ENCODE measurements around the gene KLK8. TPM values are rescaled to one million over a fixed set of nuclear protein-coding genes. Genes with fewer than 3 reads are reported as not detected.

The KLK8 gene
- total RNA-seq, 3 donors from 2014 or later, result not detected

DNA sequence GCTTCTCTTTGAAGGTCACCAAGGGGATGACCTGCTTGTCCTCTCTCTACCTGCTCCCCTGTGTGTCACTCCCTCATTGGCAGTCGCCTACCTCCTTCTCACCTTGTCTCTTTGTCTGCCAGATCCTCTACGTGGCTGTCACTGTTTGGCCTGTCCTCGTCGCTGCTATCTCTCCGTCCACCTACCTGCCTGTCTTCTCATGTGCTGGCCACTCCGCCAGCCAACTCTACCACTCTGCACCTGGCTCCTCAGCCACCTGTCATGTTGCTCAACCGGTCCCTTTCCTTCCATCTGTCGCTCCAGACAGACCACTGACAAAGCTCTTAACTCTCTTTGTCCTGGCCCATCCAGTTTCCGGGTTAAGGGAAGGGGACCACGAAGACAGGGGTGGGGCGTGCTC is 33.3 kb upstream of the KLK8 start, which contains the start of gene KLK12:
Gene KLK12 (minus strand): TSS at position 299 of the 400 bp plus-strand sequence. CDS start 381 bp downstream, outside the sequence.
- H3K36me3 ChIP-seq (ENCODE audit: low read depth), result no peaks in the 10 kb centered on the region
- no peak for DNase-seq
- peak; percentile 25 for ATAC-seq
- TF ChIP-seq, protein P1, sequence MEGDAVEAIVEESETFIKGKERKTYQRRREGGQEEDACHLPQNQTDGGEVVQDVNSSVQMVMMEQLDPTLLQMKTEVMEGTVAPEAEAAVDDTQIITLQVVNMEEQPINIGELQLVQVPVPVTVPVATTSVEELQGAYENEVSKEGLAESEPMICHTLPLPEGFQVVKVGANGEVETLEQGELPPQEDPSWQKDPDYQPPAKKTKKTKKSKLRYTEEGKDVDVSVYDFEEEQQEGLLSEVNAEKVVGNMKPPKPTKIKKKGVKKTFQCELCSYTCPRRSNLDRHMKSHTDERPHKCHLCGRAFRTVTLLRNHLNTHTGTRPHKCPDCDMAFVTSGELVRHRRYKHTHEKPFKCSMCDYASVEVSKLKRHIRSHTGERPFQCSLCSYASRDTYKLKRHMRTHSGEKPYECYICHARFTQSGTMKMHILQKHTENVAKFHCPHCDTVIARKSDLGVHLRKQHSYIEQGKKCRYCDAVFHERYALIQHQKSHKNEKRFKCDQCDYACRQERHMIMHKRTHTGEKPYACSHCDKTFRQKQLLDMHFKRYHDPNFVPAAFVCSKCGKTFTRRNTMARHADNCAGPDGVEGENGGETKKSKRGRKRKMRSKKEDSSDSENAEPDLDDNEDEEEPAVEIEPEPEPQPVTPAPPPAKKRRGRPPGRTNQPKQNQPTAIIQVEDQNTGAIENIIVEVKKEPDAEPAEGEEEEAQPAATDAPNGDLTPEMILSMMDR (IDR thresholded peaks at IDR 0.05), result no peak
- H3K9me3 ChIP-seq, result no peaks in the 10 kb centered on the region
- intact Hi-C loops (cut with DNase I, micrococcal nuclease), result no loop called here
- H3K4me1 ChIP-seq (ENCODE audit: low read depth), result no peaks in the 10 kb centered on the region
- no peak within 1 kb of the TSS for H3K4me3 ChIP-seq

DNA sequence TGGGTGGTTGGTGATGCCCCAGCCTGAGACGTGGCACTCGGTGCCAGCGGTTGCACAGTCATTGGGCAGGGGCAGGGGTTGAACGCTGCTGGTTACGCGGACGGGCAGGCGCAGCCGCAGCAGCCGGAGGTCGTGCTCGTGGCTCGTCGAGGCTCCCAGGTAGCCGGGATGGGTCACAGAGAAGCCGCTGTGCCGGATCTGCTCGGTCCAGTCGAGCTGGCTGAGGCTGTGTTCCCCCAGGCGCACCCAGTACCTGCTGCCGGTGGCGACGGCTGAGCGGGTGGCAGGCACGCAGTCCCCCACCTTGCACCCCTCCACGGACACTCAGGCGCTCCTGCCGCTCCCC is 30.4 kb upstream of the KLK8 start:
- DNase-seq, result no peak
- intact Hi-C loops (cut with DNase I, micrococcal nuclease), result no loop called here
- Histone ChIP-seq H3K36me3 (ENCODE audit: low read depth) (no peaks in the 10 kb centered on the region), H3K4me1 (ENCODE audit: low read depth) (no peaks in the 10 kb centered on the region), H3K4me3 (no peak overlapping the region), H3K9me3 (no peaks in the 10 kb centered on the region)
- ATAC-seq, result no peak
- TF ChIP-seq, protein P1 (IDR thresholded peaks at IDR 0.05), result no peak

DNA sequence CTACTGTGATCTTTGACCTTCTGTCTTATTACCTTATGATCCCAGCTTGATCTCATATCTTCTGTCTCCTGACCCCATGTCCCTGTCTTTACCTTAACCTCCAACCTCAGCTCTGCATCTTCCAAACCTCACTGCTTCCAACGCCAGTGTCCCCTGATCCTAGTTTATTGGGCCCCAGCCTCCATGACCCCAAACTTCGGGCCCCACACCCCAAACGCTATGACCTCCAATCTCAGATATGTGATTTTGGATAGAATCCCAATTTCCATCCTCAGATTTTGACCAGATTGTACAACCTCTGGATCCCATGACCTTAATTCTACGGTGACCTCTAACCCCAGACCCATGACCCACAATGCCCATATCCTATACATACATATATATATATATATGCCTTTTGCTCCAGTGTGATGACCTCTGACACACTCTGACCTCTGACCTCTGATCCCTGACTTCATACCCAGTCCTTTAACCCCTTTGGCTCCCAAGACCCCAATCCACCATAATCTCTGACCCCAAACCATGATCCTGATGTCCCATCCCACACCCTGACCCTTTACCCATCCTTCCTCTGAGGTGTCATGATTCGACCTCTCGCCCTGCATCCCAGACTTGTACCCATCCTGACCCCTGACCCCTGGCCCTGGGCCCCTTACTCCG is 29.9 kb upstream of the KLK8 start:
- DNase-seq (no peak), ATAC-seq (no peak)
- H3K36me3 ChIP-seq (ENCODE audit: low read depth), result no peaks in the 10 kb centered on the region
- H3K4me3 ChIP-seq, result no peak overlapping the region
- intact Hi-C loops (cut with DNase I, micrococcal nuclease), result no loop called here
- no peaks in the 10 kb centered on the region for H3K4me1 ChIP-seq (ENCODE audit: low read depth)
- TF ChIP-seq, protein P1 (IDR thresholded peaks at IDR 0.05), result no peak
- no peaks in the 10 kb centered on the region for H3K9me3 ChIP-seq

DNA sequence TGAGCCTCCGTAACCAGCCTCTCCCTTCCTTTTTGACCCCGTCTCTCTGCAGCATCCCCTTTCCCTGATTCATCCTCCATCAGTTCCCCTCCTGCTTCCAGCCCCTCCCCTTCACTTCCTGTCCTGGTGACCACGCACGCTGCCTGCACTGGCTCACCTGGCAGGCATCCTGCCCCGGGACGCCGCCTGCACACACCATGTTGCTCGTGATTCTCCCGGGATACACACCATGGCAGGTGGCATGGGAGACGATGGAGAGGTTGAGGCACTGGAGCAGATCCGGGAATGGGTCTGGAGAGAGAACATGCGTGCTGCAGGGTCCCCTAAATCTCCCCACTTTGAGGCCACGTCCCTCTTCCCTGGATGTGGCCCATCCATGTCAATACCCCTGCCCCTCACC is 29.2 kb upstream of the KLK8 start:
- intact Hi-C loops (cut with DNase I, micrococcal nuclease), result no loop called here
- TF ChIP-seq, protein P1 (IDR thresholded peaks at IDR 0.05), result no peak
- Histone ChIP-seq H3K9me3 (no peaks in the 10 kb centered on the region), H3K4me1 (ENCODE audit: low read depth) (no peaks in the 10 kb centered on the region), H3K36me3 (ENCODE audit: low read depth) (no peaks in the 10 kb centered on the region), H3K4me3 (no peak overlapping the region)
- ATAC-seq (no peak), DNase-seq (no peak)

DNA sequence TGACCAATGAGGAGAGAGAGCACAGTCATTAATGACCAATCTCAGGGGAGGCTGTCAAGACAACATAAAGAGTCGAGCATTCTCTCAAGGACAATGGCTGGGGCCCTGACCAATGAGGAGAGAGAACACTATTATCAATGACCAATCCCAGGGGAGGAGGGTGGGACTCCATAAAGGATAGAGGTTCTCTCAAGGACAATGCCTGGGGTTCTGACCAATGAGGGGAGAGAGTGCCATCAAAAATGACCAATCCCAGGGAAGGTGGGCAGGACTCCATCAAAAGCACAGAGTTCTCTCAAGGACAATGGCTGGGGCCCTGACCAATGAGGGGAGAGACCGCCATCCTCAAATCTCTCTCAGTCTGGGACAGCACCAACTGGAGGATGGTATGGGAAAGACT is 28.3 kb upstream of the KLK8 start:
- TF ChIP-seq, protein P1 (IDR thresholded peaks at IDR 0.05), result no peak
- Histone ChIP-seq H3K9me3 (no peaks in the 10 kb centered on the region), H3K4me1 (ENCODE audit: low read depth) (no peaks in the 10 kb centered on the region), H3K36me3 (ENCODE audit: low read depth) (no peaks in the 10 kb centered on the region), H3K4me3 (no peak overlapping the region)
- DNase-seq (no peak), ATAC-seq (no peak)
- intact Hi-C loops (cut with DNase I, micrococcal nuclease), result no loop called here

DNA sequence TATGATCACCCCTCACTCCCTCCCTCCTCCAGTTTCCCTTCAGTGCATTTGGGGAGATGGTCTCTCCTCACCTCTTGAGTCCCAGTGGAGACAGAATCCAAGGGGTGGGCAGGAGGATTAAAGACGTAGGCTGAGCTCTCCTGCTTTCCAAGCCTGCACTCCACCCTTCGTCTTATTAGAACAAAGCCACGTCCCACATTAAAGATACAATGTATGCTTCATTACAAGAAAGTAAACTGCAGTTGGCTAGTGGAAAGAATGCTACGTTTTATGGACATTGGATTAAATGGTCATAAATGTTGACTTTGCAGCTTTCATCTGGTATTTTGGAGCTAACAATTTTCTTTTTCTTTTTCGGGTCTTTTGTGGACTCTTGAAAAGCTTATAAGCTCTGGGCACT is 26.5 kb upstream of the KLK8 start:
- Histone ChIP-seq H3K4me1 (ENCODE audit: low read depth) (no peaks in the 10 kb centered on the region), H3K36me3 (ENCODE audit: low read depth) (no peaks in the 10 kb centered on the region), H3K9me3 (no peaks in the 10 kb centered on the region), H3K4me3 (no peak overlapping the region)
- no peak for ATAC-seq
- intact Hi-C loops (cut with DNase I, micrococcal nuclease), result no loop called here
- no peak for DNase-seq
- TF ChIP-seq, protein P1 (IDR thresholded peaks at IDR 0.05), result no peak

Measured in mucosa of descending colon (tissue), 3 donors.